ENCODE results near the gene PLD3. TPM values are rescaled to one million over a fixed set of nuclear protein-coding genes. Genes with fewer than 3 reads are reported as not detected.
A peak's percentile ranks its signal among the peaks of the same experiment; 100 is the strongest.

Gene PLD3
- total RNA-seq, 1 donor from 2014 or later, result 116 TPM

GRCh38 chr19:40410030-40410389 is 61.5 kb downstream of the PLD3 start:
- Histone ChIP-seq H4K20me1 (ENCODE audit: low read depth) (no peaks in the 10 kb centered on the region), H3K4me2 (no peak overlapping the region), H3K9me3 (ENCODE audit: low read depth) (no peaks in the 10 kb centered on the region), H3K27me3 (no peaks in the 10 kb centered on the region), H2AFZ (replicated peaks) (no peak overlapping the region), H3K79me2 (ENCODE audit: low read depth) (no peaks in the 10 kb centered on the region), H3K4me1 (peaks cover 15% of the 10 kb centered on the region), H3K36me3 (no peaks in the 10 kb centered on the region), H3K27ac (no peak overlapping the region), H3F3A (ENCODE audit: low read depth) (peaks cover 10% of the 10 kb centered on the region), H3K4me3 (no peak overlapping the region), H3K9ac (no peak overlapping the region)
- TF ChIP-seq CTCF (IDR thresholded peaks at IDR 0.05) (no peak), EZH2 (IDR thresholded peaks at IDR 0.05) (no peak), EZH2phosphoT487 (IDR thresholded peaks at IDR 0.05) (no peak)
- Mint-ChIP-seq H3K27me3 (ENCODE audit: insufficient read depth, low read depth) (peaks cover 3% of the 10 kb centered on the region), H3K27ac (no peak overlapping the region), H3K4me1 (peaks cover 24% of the 10 kb centered on the region), H3K36me3 (no peaks in the 10 kb centered on the region), H3K9me3 (no peaks in the 10 kb centered on the region), H3K4me3 (peak overlapping the region; percentile 33)
- DNase-seq (ENCODE audit: low spot score), result peak; percentile 73

DNA sequence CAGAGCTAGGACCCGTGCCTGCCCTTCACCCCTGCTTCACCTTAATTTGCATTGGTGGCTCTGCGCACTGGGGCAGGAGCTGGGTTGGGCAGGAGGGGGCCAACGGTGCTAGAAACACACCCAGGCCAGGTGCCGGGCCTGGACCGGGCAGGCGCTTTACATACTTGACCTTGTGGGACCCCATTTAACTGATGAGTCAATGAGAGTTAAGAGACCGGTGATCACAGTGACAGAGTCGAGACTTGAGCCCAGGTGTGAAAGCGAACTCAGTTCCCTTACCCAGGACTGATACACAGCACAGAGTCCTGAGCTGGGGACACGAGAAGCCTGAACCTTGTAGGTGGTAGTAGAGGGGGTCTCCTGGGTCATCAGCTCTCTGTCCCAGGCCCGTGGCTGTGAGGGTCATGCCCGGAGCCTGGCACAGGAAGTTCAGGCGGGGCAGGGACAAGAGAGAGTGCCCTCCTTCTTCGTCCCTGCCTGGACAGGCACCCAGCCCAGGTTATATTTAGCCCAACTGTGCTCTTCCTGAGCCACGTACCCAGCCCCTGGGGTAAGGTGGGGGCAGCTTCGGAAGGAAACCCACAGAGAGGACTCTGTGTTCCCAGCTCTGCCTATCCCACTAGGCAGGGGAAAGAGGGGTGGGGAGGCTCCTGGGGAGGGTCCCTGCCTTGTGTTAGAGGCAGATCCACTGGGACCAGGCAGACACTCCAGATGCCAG is 62.8 kb downstream of the PLD3 start:
- H3K36me3 Mint-ChIP-seq, result no peaks in the 10 kb centered on the region
- no peak overlapping the region for H3K27ac Mint-ChIP-seq
- no peaks in the 10 kb centered on the region for H3K9me3 Mint-ChIP-seq

DNA sequence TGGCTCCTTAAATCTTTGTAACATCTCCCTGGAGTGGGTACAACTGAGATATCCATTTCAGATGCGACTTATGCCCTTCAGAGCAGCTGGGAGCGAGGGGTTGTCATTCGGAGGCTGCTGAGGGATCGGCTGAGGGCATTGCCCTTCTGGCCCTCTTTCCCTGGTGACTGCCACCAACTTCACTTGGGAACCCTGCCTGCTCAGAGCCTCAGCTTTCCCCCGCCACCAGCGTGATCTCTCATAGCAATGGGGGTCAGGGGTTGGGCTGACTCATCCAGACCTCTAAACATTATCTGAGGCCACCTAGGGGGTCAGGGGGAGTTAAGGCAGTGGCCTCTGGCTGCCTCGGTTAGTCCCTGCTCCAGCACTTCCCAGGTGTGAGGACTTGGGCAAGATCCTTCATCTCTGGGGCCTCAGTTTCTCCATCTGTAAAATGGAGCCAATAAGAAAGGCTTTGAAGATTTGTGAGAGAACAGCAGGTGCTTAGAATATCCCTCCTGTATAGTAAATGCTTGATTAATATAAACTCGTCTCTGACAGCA is 63.5 kb downstream of the PLD3 start:
- no peak overlapping the region for H3K4me2 ChIP-seq
- TF ChIP-seq EZH2phosphoT487 (IDR thresholded peaks at IDR 0.05) (no peak), EZH2 (IDR thresholded peaks at IDR 0.05) (no peak), CTCF (IDR thresholded peaks at IDR 0.05) (no peak)
- no peak for DNase-seq (ENCODE audit: low spot score)
- H3K27ac ChIP-seq, result no peak overlapping the region
- no peaks in the 10 kb centered on the region for H3K79me2 ChIP-seq (ENCODE audit: low read depth)
- H3F3A ChIP-seq (ENCODE audit: low read depth), result peaks cover 7% of the 10 kb centered on the region
- no peak overlapping the region for H3K9ac ChIP-seq
- no peaks in the 10 kb centered on the region for H3K36me3 ChIP-seq
- no peaks in the 10 kb centered on the region for H3K27me3 ChIP-seq
- no peak overlapping the region for H3K4me3 ChIP-seq
- Mint-ChIP-seq H3K4me1 (peaks cover 27% of the 10 kb centered on the region), H3K36me3 (no peaks in the 10 kb centered on the region), H3K27me3 (ENCODE audit: insufficient read depth, low read depth) (no peaks in the 10 kb centered on the region), H3K4me3 (no peak overlapping the region), H3K9me3 (no peaks in the 10 kb centered on the region), H3K27ac (peak overlapping the region; percentile 84)
- no peak overlapping the region for H2AFZ ChIP-seq (replicated peaks)
- H3K9me3 ChIP-seq (ENCODE audit: low read depth), result no peaks in the 10 kb centered on the region
- H3K4me1 ChIP-seq, result peaks cover 16% of the 10 kb centered on the region
- H4K20me1 ChIP-seq (ENCODE audit: low read depth), result no peaks in the 10 kb centered on the region

More for the DNA sequence above, 62.8 kb downstream of the PLD3 start:
- Histone ChIP-seq H3K79me2 (ENCODE audit: low read depth) (no peaks in the 10 kb centered on the region), H2AFZ (replicated peaks) (no peak overlapping the region), H3K27me3 (no peaks in the 10 kb centered on the region), H3K4me3 (no peak overlapping the region), H3K27ac (no peak overlapping the region), H3K4me2 (no peak overlapping the region), H3K9me3 (ENCODE audit: low read depth) (no peaks in the 10 kb centered on the region), H3F3A (ENCODE audit: low read depth) (peaks cover 7% of the 10 kb centered on the region), H3K36me3 (no peaks in the 10 kb centered on the region), H4K20me1 (ENCODE audit: low read depth) (no peaks in the 10 kb centered on the region), H3K9ac (no peak overlapping the region), H3K4me1 (peaks cover 15% of the 10 kb centered on the region)
- no peak for DNase-seq (ENCODE audit: low spot score)
- TF ChIP-seq CTCF (IDR thresholded peaks at IDR 0.05), result no peak
- TF ChIP-seq EZH2phosphoT487 (IDR thresholded peaks at IDR 0.05), result no peak
- TF ChIP-seq EZH2 (IDR thresholded peaks at IDR 0.05), result no peak
- H3K4me1 Mint-ChIP-seq, result peaks cover 24% of the 10 kb centered on the region
- no peaks in the 10 kb centered on the region for H3K27me3 Mint-ChIP-seq (ENCODE audit: insufficient read depth, low read depth)
- H3K4me3 Mint-ChIP-seq, result no peak overlapping the region
